ENCODE measurements around the gene KIAA1210.

The KIAA1210 gene

DNA sequence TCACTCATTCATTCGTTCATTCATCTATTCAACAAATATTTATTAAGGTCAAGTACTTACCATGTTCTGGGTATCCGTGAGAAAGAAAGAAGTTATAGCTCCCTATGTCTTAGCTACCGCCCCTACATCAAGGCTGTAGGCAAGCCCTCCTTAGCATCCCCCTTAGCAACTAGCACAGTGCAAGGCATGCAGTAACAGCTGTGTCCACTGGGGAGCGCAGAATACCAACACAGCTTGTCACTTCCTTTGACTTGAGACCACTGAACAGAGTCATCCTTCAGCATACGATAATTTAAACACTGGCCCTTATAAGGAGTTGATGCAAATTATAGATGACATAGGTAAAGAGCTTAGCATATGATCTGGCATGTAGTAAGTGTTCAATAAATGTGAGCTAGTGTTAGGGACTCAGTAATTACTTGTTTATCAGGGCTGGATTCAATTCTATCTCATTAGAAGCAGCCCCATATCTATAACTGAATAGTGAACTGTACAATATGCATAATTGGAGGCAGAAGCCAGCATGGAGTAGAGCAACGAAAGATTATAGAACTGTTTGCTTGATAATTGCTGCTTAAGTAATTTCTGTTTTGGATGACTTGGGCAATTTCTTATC lies 8.7 kb downstream of the KIAA1210 start:
- Mint-ChIP-seq H3K9me3 (ENCODE audit: low read depth) (no peaks in the 10 kb centered on the region), H3K4me3 (no peak overlapping the region), H3K4me1 (ENCODE audit: low read depth) (no peaks in the 10 kb centered on the region), H3K27me3 (no peaks in the 10 kb centered on the region), H3K36me3 (no peaks in the 10 kb centered on the region), H3K27ac (no peak overlapping the region)

DNA sequence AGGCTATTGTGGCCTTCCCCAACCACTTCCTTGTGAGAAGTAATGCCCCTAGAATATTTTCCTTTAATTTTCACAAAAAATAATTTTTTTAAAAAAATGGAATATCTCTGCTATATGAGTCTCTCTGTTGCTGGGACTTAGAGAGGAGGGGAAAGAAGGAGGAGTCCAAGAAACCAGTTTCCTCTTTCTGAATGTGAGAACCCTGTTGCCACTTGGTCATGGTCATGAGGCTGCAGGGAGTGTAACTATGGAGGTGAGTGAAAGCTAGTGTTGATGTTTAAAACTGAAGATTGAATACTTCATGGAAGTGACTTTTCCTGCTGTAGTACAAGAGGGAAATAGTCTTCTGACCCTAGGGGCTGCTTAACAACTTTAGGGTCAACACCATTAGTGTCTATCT lies 20.4 kb downstream of the KIAA1210 start:
- H3K4me1 Mint-ChIP-seq (ENCODE audit: low read depth), result no peaks in the 10 kb centered on the region
- H3K27me3 Mint-ChIP-seq, result peaks cover 4% of the 10 kb centered on the region
- no peaks in the 10 kb centered on the region for H3K9me3 Mint-ChIP-seq (ENCODE audit: low read depth)
- no peak overlapping the region for H3K4me3 Mint-ChIP-seq
- no peaks in the 10 kb centered on the region for H3K36me3 Mint-ChIP-seq
- no peak overlapping the region for H3K27ac Mint-ChIP-seq

DNA sequence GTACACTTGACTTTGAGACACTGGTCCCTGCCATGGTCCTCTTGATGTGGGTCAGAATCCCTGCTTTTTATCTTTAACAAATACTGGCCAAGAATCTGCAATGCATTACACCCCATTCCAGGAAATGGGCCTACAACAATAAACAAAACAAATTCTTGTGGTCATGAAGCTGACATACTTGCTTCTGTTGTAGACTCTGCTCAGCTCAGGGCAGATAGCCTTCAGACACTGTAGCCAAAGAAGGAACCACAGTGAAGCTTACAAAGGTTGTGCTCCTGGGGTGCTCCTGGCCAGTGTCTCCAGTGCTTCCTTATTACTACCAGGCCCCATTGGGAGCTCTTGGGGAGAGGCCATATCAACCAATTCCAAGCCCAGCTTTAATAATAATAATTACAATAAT lies 21.8 kb downstream of the KIAA1210 start:
- peaks cover 4% of the 10 kb centered on the region for H3K27me3 Mint-ChIP-seq
- no peak overlapping the region for H3K4me3 Mint-ChIP-seq
- no peak overlapping the region for H3K27ac Mint-ChIP-seq
- H3K36me3 Mint-ChIP-seq, result no peaks in the 10 kb centered on the region
- H3K9me3 Mint-ChIP-seq (ENCODE audit: low read depth), result no peaks in the 10 kb centered on the region
- no peaks in the 10 kb centered on the region for H3K4me1 Mint-ChIP-seq (ENCODE audit: low read depth)

DNA sequence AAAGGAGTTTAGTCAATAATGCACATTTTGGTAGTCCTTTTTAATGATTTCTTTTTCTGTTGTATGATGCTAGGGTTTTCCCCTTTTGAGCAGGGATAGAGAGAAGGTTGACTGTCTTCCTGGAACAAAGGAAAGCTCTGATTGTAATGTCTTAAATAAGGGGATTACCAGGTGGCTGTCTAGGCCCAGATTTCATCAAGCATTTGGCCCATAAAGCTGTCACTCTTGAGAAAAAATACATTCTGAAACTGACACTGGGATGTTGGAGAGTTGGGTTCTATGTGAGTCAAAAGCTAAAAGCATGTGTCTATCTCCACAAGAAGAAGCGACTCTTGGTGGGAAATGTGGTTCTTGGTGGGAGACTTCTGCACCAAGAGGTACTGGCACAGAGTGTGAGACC lies 26.4 kb downstream of the KIAA1210 start:
- no peaks in the 10 kb centered on the region for H3K36me3 Mint-ChIP-seq
- no peak overlapping the region for H3K27ac Mint-ChIP-seq
- H3K9me3 Mint-ChIP-seq (ENCODE audit: low read depth), result no peaks in the 10 kb centered on the region
- H3K27me3 Mint-ChIP-seq, result peaks cover 4% of the 10 kb centered on the region
- no peak overlapping the region for H3K4me3 Mint-ChIP-seq
- no peaks in the 10 kb centered on the region for H3K4me1 Mint-ChIP-seq (ENCODE audit: low read depth)

DNA sequence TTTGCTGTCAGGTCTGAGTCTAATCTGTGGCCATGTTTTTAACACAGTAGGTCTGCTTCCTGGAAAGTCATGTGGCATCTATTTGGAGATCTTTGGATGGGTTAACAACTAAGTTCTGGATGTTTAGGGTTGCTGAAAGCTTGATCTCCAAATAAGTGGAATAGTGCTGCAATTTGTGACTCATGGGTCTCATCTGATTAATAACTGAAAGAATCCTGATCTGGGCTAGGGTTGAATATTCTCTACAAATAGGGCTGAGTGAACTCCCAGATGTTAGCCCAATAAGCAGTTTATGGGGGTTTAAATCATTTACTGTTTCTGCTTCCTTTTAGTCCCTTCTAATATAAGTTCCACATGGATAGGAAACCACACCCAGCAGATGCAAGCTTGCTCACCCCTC lies 31.7 kb downstream of the KIAA1210 start:
- Mint-ChIP-seq H3K4me1 (ENCODE audit: low read depth) (no peaks in the 10 kb centered on the region), H3K4me3 (no peak overlapping the region), H3K9me3 (ENCODE audit: low read depth) (no peaks in the 10 kb centered on the region), H3K36me3 (no peaks in the 10 kb centered on the region), H3K27me3 (peaks cover 5% of the 10 kb centered on the region), H3K27ac (no peak overlapping the region)

DNA sequence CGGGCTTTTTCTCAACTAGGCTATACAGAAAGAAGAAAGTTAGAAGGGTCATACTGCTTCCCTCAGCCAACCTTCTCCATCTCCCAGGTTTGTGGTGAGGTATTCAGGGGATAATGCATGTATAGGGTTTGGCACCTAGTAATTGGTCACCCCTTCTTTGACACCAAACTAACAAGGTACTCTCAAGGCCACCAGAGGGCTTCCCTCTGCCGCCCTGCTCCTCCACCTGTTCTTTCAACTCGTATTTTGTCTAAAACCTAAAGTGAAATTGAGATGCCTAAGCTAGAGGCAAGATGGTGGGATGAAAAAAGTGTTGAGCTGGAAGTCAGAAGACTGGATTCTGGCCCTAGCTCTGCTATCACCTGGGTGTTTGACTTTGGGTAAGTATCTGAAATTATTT lies 32.8 kb downstream of the KIAA1210 start:
- no peak overlapping the region for H3K4me3 Mint-ChIP-seq
- H3K27me3 Mint-ChIP-seq, result peaks cover 9% of the 10 kb centered on the region

DNA sequence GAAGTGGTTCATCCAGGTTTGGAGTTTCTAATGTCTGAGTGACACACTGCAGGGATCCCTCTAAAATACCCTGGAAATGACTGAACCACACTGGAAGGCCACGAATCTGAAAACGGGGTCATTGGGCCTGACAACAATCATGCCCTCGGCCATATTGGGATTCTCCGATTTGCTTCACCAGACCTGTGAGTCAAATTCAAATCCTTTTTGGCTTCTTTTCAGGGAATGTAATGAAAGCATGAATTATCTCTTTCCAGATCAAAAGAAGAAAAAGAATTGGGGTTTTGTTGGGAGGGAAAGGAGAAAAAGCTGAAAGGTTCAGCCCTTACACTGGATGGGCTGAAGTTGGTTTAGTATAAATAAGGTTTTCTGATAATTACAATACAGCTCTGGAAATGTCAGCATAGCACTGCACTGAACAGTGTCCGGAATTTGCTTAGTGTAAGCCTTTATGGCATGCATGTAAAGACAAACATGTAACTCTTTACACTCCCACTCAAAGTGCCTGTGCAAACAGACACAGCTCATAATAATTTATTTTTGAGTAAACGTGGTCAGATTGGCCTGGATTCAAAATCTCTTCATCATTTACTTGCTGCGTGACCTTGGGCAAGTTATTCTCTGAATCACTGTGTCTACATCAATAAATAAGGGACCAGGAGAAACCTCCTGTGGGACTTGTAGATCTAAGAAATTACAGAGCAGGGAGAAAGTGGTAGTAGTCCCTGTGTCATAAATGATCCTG lies 33.4 kb downstream of the KIAA1210 start:
- Mint-ChIP-seq H3K9me3 (ENCODE audit: low read depth) (no peaks in the 10 kb centered on the region), H3K27me3 (peaks cover 9% of the 10 kb centered on the region), H3K4me3 (no peak overlapping the region), H3K4me1 (ENCODE audit: low read depth) (no peaks in the 10 kb centered on the region), H3K36me3 (no peaks in the 10 kb centered on the region), H3K27ac (no peak overlapping the region)

More for the DNA sequence above, 32.8 kb downstream of the KIAA1210 start:
- Mint-ChIP-seq H3K9me3 (ENCODE audit: low read depth) (no peaks in the 10 kb centered on the region), H3K27ac (no peak overlapping the region), H3K36me3 (no peaks in the 10 kb centered on the region), H3K4me1 (ENCODE audit: low read depth) (no peaks in the 10 kb centered on the region)

DNA sequence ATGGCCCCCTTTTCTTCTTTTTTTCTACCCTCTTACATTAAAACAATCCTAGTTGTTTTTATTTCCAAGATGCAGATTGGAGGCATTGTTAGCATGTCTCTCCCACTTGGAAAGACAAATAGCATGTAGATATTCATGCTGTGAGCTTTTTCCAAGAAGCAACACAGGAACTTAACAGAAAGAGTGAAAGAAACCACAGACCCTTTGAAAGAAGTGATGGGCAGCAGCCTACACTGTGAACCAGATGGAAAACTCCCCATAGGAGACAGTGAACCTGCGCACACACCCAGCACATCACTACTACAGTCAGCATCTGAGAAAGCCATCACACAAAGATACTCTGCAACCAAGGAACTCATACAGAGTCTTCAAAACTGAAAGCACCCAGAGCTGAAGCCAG lies 37.0 kb downstream of the KIAA1210 start:
- Mint-ChIP-seq H3K4me3 (no peak overlapping the region), H3K9me3 (ENCODE audit: low read depth) (no peaks in the 10 kb centered on the region), H3K36me3 (no peaks in the 10 kb centered on the region), H3K27ac (no peak overlapping the region), H3K4me1 (ENCODE audit: low read depth) (no peaks in the 10 kb centered on the region), H3K27me3 (peaks cover 4% of the 10 kb centered on the region)

DNA sequence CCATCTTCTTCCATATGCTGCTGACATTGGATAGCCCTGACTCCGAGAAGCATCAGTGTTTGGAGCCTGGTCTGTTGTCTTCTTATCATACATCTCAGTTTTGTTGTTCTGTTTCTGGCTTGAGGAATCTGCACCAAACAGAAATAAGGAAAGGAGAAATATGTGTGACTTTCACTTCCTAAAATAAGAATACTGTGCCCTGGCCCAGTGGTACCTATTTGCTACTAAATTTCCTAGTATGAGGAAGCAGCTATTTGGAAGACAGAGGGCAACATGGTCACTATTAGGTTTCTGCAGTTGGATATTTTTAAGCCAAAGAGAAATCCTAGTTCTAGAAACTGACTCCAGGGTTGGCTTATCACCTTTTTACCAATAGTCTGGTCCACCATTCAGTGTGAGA lies 38.0 kb downstream of the KIAA1210 start:
- Mint-ChIP-seq H3K9me3 (ENCODE audit: low read depth) (no peaks in the 10 kb centered on the region), H3K27ac (no peak overlapping the region), H3K4me1 (ENCODE audit: low read depth) (no peaks in the 10 kb centered on the region), H3K4me3 (no peak overlapping the region), H3K27me3 (peaks cover 4% of the 10 kb centered on the region), H3K36me3 (no peaks in the 10 kb centered on the region)

DNA sequence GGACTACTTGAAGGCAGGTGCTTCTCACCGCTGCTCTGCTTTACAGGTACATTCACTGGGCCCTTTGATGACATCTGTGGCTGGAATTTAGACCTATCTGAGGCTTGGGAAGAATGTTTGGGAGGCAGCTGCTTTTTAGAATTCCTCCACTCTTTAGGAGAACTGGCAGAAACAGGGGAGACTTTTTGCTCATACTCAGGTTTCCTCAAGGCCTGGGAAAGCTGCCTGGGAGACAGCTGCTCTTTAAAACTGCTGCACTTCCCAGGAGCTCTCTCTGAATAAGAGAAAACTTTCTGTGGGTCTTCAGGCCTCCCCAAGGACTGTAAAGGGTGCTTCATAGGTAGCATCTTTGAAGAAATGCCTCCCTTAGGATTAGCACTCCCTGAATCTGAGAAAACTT lies 40.5 kb downstream of the KIAA1210 start:
- no peak overlapping the region for H3K27ac Mint-ChIP-seq
- H3K27me3 Mint-ChIP-seq, result peaks cover 4% of the 10 kb centered on the region
- H3K36me3 Mint-ChIP-seq, result no peaks in the 10 kb centered on the region
- no peaks in the 10 kb centered on the region for H3K4me1 Mint-ChIP-seq (ENCODE audit: low read depth)
- H3K9me3 Mint-ChIP-seq (ENCODE audit: low read depth), result no peaks in the 10 kb centered on the region
- H3K4me3 Mint-ChIP-seq, result no peak overlapping the region

DNA sequence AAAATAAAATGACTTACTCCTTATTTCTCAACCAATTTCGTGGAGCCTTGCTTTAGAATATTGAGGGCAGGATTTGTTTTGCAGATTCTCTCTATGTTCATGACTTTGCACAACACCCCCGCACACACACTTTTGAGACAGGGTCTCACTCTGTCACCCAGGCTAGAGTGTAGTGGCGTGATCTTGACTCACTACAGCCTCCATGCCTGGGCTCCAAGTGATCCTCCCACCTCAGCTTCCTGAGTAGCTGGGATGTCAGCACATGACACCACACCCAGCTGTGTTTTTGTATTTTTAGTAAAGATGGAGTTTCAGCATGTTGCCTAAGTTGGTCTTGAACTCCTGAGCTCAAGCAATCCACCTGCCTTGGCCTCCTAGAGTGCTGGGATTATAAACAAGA lies 42.8 kb downstream of the KIAA1210 start:
- H3K4me3 Mint-ChIP-seq, result no peak overlapping the region
- no peaks in the 10 kb centered on the region for H3K36me3 Mint-ChIP-seq
- no peaks in the 10 kb centered on the region for H3K9me3 Mint-ChIP-seq (ENCODE audit: low read depth)
- no peaks in the 10 kb centered on the region for H3K4me1 Mint-ChIP-seq (ENCODE audit: low read depth)
- H3K27me3 Mint-ChIP-seq, result no peaks in the 10 kb centered on the region
- no peak overlapping the region for H3K27ac Mint-ChIP-seq

DNA sequence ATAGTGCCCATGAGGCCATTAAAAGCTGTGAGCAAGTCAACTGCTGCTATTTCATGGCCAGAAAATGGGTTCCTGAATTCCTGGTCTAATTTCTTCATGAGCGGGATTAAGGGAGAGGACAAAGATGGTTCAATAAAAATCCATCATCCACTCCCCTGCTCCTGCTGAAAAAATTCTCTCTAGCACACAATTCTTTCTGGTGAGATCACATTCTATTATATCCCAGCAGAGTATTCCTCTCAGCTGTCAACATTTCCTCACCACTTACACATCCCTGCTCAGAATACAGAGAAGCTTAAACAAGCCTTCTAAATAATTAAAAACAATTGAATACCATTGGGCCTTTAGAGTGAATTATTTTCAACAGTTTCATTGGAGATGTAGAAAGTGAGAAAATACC lies 45.3 kb downstream of the KIAA1210 start:
- H3K9me3 Mint-ChIP-seq (ENCODE audit: low read depth), result no peaks in the 10 kb centered on the region
- H3K27me3 Mint-ChIP-seq, result peaks cover 1% of the 10 kb centered on the region
- H3K4me3 Mint-ChIP-seq, result no peak overlapping the region
- H3K36me3 Mint-ChIP-seq, result no peaks in the 10 kb centered on the region
- H3K4me1 Mint-ChIP-seq (ENCODE audit: low read depth), result no peaks in the 10 kb centered on the region
- no peak overlapping the region for H3K27ac Mint-ChIP-seq

DNA sequence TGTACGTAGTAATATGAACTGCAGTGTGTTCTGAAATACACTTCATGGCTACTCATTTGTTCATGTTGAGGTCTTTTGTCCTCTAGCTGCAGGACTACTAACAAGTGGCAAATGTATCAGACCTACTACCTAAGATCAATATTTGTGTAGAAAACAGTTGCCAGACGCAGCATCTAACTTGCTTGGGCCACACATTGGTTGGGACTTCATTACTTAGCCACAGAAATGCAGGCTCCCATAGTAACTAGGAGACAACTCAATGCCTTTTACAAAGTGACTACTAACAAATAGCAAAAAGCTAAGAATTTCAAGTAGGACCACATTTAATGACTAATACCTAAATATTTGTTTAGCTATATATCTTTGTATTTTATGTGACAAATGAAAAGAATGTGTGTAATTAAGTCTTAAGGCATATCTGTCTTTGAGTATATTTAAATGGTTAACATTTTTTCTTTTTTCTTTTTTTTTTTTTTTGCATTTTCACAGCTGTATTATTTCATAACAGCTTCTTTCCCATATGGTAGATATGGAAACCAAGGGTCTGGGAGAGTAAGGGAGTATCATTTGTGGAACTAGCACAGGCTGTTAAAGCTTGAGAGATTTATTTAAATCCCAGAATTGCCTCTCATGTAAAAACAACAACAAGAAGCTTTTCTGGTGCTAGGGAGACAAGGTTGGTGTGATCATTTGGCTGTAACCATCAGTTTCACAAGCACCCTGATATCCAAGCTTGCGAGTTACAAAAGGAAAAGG lies 52.2 kb downstream of the KIAA1210 start:
- Mint-ChIP-seq H3K27me3 (peaks cover 1% of the 10 kb centered on the region), H3K9me3 (ENCODE audit: low read depth) (no peaks in the 10 kb centered on the region), H3K4me3 (no peak overlapping the region), H3K27ac (no peak overlapping the region), H3K4me1 (ENCODE audit: low read depth) (no peaks in the 10 kb centered on the region), H3K36me3 (no peaks in the 10 kb centered on the region)

DNA sequence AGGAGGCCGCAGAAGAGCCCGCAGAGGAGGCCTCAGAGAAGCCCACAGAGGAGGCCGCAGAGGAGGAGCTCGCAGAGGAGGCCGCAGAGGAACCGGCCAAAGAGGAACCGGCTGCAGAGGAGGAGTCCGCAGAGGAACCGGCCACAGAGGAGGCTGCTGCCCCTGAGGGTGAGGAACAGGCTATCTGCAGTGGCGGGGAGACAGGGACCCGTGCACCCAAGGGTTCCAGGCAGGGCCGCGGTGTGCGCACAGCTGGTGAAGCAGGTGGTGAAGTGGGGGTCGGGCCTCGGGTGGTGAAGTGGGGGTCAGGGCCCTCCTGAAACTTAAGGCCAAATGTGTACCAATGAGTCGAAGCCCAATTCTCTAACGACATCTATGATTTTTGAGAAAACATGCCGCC lies 53.7 kb downstream of the KIAA1210 start:
- Mint-ChIP-seq H3K27ac (no peak overlapping the region), H3K27me3 (no peaks in the 10 kb centered on the region), H3K36me3 (no peaks in the 10 kb centered on the region)

DNA sequence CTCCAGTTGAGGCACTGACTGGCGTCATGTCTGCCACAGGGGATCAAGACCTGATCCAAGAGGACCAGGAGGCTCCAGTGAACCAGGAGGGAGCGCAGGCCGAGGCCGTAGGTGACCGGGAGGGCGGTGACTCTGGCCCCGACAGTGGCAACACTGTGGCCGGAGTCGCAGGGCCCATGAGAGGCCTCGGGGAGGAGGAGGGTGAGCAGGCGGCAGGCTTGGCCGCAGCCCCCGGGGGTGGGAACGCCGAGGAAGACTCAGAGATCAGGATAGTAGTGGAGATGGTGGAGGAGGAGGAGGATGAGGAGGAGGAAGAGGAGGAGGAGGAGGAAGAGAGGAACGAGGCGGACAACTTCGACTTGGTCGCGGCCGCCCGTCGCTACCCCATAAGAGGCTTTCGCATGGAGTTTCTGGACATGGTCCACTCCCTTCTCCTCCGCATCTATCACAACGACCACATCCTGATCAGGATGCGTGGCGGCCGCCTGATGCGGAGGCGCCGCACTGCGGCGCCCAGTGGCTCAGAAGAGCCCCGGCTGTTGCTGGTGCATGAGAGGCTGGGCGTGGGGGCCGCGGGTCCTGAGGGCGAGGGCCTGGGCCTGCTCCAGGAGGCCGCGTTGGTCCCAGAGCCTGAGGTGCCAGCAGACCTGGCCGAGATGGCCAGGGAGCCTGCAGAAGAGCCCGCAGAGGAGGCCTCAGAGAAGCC lies 54.3 kb downstream of the KIAA1210 start:
- Mint-ChIP-seq H3K9me3 (ENCODE audit: low read depth) (no peaks in the 10 kb centered on the region), H3K27me3 (no peaks in the 10 kb centered on the region), H3K4me1 (ENCODE audit: low read depth) (no peaks in the 10 kb centered on the region), H3K36me3 (no peaks in the 10 kb centered on the region), H3K4me3 (no peak overlapping the region), H3K27ac (no peak overlapping the region)

More for the DNA sequence above, 53.7 kb downstream of the KIAA1210 start:
- no peak overlapping the region for H3K4me3 Mint-ChIP-seq
- H3K4me1 Mint-ChIP-seq (ENCODE audit: low read depth), result no peaks in the 10 kb centered on the region
- no peaks in the 10 kb centered on the region for H3K9me3 Mint-ChIP-seq (ENCODE audit: low read depth)
